Activated CD8-positive, alpha-beta memory T cell treated with anti-CD3 and anti-CD28 coated beads for 48 hours (primary cell): Measurements from ENCODE around the gene DBP.
A peak's percentile ranks its signal among the peaks of the same experiment; 100 is the strongest.
"Not testable (repeated sequence)": the region's sequence is repeated elsewhere in the genome, so short reads cannot be mapped to it uniquely, and the experiment has no call there.

Source experiments
- DNase-seq, 3 experiments: peaks; one replicate each; pipeline ENCODE4 v3.0.0-alpha.2; 2020; ENCODE audit warnings: low read depth in 2 of 3, low spot score in 2 of 3

The DBP gene, protein sequence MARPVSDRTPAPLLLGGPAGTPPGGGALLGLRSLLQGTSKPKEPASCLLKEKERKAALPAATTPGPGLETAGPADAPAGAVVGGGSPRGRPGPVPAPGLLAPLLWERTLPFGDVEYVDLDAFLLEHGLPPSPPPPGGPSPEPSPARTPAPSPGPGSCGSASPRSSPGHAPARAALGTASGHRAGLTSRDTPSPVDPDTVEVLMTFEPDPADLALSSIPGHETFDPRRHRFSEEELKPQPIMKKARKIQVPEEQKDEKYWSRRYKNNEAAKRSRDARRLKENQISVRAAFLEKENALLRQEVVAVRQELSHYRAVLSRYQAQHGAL

DNA sequence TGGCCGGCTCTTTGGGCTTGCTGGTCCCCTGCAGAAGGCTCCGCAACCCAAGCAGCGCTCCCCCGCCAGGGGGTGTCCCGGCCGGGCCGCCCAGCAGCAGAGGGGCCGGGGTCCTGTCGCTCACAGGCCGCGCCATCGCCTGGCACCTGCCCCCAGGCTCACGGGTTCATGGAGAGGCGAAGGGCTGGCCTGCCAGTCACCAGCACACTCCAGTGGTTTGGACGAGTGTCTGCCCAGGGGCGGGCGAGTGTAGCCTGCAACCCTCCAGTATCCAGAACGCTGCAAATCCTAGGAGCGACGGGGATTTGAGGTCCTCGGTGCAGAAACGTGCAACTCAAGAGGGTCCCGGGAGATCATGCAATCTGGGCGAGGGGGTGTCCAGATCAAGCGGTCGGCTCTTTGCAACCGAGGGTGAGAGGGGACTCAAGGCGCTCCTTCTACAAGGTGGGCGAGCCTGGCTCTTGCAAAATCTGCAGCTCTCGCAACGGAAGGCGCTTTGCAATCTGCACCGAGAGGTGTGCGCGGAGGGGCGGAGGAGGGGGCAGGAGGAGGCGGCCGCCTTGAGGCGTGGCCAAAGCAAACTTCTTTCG is at the start of gene DBP:
TSS of gene DBP (minus strand) at position 521 of the 590 bp plus-strand sequence. CDS start at position 136, 385 bp downstream.
- no peak for DNase-seq

DNA sequence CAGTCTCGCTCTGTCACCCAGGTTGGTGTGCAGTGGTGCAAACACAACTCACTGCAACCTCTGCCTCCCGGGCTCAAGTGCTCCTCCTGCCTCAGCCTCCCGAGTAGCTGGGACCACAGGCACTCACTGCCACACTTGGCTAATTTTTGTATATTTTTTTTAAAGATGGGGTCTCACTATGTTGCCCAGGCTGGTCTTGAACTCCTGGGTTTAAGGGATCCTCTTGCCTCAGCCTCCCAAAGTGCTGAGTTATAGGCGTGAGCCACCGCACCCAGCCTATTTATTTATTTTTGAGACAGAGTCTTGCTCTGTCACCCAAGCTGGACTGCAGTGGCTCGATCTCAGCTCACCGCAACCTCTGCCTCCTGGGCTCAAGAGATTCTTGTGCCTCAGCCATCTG is 49.5 kb upstream of the DBP start:
- not testable (repeated sequence) for DNase-seq

DNA sequence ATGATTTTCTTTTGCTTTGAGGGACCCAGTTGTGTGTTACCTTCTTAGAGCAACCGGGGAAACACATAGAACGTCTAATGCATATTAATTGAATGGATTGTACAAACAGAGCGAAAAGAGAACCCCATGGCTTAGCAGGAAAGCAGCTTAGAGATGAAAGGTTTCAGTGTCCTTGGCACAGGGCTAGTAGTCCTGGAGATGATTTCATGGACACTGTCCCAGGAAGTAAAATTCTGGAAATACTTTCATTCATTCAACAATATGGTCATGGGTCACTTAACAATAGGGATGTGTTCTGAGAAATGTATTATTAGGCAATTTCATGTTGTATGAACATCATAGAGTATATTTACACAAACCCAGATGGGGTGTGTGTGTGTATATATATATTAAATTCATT is 48.9 kb upstream of the DBP start:
- no peak for DNase-seq

DNA sequence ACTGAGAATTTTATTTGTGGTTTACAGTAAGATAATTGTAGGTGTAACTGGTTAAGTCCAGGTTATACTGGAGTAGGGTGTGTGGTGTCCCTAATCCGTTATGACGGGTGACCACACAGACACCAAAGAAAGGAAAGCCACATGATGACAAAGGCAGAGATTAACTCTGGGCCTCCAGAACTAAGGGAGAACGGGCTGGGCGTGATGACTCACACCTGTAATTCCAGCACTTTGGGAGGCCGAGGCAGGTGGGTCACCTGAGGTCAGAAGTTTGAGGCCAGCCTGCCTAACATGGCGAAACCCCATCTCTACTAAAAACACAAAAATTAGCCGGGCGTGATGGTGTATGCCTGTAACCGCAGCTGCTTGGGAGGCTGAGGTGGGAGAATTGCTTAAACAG is 48.4 kb upstream of the DBP start:
- DNase-seq = no peak

DNA sequence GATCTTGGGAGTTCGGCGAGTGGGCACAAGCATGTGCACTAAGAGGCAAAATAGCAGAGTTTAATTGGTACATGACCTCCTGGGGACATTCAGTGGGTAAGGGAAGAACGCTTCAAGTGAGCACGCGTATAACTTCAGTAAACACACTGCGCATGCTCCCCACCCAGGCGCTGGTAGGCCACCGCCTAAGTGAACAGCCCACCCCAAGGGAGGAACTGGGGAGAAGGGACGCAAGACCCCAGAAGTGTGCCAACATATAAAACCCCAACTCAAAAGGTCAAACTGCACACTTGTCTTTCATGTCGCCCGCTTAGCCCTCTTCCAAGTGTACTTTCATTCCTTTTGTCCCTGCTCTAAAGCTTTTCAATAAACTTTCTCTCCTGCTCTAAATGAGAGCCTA is 46.2 kb upstream of the DBP start:
- no peak for DNase-seq

DNA sequence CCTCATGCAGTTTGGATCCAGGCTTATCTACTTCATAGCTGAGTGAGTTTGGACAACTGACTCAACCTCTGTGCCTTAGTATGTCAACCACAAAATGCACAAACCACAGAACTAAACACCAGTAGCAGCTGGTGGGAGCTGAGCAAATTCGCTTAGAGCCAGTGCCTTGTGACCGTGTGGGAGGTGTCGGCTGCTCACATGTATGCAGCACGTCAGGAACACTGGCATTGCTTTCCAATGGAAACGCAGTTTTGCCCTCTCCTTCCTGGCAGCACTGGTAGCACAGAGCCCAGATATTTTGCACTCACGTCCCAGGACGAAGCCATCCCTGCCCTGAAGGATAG is 43.9 kb upstream of the DBP start:
- DNase-seq = no peak

DNA sequence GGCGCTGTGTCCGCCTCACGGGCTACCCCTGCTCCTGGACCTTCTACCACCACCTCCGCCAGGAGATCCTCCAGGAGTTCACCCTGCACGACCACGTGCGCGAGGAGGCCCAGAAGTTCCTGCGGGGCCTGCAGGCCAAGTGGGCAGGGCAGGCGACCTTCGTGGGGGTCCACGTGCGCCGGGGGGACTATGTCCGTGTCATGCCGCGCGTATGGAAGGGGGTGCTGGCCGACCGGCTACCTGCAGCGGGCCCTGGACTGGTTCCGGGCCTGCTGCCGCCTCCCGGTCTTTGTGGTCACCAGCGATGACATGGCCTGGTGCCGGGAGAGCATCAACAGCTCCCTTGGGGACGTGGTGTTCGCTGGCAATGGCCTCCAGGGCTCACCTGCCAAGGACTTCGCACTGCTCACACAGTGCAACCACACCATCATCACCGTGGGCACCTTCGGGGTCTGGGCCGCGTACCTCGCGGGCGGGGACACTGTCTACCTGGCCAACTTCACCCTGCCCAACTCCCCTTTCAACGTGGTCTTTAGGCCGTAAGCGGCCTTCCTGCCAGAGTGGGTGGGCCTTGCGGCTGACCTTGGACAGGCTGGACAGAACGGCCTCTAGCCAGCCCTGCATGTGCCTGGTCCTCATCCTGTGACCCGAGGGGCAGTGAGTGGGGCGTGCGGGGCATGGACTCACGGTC is 43.4 kb upstream of the DBP start:
- no peak for DNase-seq

DNA sequence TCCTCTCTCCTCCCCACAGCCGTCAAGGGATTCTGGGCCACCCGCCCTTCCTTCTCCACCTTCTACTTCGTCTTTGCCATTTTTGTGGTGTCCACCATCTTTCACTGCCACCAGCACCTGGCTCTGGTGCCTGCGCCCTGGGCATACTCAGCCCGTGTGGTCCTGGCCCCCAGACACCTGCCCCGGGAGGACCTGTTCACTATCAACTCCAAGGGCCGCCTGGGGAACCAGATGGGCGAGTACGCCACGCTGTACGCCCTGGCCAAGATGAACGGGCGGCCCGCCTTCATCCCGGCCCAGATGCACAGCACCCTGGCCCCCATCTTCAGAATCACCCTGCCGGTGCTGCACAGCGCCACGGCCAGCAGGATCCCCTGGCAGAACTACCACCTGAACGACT is 42.8 kb upstream of the DBP start:
- not testable (repeated sequence) for DNase-seq

DNA sequence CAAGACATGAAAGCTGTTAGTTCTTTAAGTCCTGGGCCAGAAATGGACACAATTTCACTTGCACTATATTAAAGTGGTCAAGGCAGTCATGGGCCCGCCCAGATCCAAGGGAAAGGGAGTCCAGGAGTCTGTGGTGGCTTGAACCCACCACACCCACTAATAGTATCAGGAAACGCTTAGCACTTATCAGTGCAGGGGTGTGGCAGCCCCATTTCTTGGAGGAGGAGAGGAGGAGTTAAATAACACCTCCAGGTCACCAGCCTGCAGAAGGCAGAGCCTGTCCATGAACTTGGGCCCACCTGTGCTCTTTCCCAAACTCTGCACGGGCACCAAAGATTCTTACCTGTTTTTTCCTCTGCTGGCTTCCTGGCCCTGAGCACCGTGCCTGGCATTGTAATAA is 41.0 kb upstream of the DBP start:
- no peak for DNase-seq

DNA sequence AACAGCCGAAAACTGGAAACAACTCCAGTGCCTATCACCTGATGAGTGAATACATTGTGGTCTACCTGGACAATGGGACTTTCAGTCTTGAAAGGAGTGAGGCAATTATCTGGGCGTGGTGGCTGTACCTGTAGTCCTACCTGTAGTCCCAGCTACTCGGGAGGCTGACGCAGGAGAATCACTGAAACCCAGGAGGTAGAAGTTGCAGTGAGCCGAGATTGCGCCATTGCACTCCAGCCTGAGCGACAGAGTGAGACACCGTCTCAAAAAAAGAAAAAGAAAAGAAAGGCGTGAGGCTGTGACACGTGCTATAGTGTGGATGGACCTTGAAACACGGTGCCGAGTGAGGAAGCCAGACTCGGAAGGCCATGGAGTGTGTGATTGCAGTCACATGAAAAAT is 39.7 kb upstream of the DBP start:
- no peak for DNase-seq

DNA sequence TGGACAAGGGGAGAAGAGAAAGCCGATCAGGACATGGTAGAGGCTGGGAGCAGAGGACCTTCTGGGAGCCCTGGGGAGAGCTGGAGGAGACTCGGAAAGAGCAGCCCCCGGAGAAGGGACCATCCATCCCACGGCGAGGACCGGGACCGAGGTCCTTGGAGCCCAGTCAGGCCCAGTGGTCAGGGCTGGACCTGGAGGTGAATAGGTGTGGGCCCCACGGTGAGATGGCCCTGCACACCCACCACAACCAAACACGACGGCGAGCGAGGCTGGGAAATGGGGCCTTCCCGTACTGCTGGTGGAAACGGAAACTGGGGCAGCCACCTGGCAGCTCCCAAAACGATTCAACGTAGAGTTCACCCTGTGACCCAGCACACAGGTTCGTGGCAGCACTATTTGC is 39.3 kb upstream of the DBP start:
- no peak for DNase-seq

DNA sequence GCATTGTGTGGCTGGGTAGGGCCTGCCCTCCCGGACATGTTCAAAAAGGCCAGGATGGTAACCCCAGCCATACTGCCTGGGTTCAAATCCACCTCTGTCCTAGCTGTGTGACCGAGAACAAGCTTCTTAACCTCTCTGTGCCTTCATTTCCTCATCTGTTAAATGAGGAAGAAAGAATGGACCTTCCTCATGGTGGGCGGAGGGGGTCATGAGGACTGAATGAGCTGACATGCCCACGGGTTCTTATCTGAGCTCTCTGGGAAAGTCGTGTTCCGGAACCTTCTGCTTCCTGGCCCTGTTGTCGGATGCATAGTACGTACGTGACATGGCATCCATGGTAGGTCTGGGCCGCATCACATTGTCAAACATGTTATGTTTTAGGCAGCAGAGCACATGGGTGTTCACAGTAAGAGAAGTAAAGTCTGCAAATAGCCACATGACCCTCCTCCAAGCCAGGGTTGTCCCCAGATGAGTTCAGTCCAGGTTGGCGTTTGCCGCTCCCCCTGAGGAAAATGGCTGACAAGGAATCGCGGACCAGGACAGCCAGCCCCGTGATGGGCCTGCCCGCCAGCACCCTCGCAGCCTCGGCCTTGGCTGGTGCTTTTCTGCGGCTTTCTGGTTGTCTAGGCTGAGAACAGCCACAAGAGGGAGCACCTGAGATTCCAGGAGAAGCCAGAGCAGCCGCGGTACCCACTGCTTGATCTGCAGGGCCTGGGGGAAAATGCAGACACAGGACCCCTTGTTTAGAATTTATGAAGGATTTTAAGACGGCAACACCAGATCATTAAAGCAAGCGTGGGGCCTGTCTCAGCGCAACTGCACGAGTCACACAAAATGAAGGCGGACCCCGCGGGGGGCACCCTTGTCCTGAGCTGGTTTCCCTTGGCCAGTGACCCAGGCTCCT is 38.0 kb upstream of the DBP start:
- DNase-seq = peak; percentile 27 to 58 (median 47)

DNA sequence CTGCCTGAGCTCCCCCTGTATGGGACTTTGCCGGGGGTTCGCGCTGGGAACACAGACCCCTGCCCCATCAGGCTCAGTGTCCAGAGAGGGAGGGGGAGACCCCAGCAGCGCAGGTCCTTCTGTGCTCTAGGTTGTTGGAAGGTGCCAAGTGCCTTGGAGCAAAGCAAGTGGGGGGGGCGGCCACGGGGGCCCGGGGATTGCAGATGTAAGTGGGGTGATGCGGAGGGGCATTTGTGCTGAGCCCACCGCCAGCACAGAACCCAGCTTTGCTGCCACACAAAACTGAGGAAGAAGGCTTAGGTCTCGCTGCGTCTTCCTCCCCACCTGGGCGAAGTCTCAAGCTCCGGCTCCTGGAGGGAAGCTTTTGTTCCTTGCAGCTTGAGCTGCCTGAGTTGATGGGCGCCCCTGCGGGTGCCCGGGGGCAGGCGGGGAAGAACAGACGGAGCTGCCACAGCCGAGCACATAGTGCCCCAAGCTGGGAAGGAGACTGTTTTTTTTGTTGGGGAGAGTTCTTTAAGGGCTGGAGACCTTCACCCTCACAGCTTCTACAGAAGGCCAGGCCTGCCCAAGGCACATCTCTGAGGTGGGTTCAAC is 37.1 kb upstream of the DBP start:
- no peak for DNase-seq

DNA sequence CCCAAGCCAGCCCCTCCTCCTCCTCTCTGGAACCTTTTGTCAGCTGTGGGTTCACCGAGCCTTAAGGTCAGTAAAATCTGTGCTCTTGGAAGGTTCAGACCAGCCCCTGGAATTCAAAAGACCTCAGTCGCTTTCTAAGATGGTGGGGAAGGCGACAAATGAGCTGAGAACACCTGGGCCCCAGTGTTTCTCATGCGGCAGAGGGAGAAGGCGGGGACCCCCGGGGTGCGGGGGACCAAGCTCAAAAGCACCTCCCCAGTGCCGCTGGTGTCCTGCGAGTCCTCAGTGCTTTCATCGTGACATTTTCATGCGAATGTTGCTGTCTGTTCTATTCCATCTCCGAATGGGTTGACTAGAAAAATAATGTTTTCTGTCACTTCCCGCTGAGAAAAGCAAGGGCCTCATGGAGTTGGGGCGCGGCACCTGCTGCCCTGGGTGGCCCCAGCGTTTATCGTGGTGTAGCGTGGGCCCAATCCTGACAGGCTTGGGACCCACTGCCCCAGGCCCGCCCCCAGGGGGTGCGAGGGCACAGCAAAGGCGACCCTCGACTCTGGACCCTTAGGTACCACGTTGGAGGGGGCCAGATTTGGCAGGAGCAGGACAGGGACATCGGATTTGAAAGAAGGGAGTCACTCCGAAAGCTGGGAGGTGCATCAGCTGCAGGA is 36.4 kb upstream of the DBP start:
- no peak for DNase-seq

DNA sequence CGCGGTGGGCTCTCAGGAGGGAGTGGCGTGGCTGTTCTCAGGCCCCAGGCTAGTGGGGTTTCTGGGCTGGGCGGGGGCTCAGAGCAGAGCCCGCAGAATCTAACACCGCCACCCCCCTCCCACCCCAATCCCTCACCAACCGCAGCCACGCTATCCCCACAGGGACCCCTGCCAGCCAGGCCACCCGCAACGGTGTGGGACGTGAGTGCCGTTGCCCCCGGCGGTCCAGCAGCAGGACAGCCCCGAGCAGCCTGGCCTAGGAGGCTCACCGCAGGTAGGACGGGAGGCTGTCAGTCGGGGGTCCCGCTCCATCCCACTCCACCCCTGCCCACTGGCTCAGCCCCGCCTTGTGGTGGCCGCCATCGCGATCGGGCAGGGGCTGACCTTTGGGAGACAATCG is 35.8 kb upstream of the DBP start, which contains the start of gene NTN5:
TSS of gene NTN5 (minus strand) at position 24 of the 400 bp plus-strand sequence. CDS start 2,031 bp downstream, outside the sequence.
- no peak for DNase-seq

DNA sequence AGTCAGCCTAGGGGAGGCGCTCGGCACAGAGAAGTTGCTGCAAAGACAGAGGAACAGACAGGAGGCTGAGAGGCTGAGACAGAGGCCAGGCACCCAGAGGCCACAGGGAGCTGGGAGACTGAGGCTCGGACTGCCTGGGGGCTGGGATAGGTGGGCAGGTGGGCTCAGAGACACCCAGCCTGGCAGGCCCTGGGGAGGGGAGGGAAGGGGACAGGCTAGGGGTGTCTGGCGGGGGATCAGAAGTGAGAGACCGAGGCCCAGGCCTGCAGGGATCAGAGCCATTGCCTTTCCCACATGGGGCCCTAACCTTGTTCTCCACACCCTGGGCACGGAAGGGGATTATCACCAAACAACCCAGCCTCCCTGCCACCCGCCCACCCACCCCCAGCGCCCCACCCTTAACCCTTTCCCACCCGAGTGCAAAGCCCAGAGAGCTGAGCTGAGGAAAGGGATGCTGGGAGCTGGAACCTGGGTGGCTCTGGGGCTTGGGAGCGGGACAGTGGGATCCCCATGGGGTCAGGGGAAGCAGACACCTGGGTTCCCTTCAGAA is 34.3 kb upstream of the DBP start:
- DNase-seq = no peak

DNA sequence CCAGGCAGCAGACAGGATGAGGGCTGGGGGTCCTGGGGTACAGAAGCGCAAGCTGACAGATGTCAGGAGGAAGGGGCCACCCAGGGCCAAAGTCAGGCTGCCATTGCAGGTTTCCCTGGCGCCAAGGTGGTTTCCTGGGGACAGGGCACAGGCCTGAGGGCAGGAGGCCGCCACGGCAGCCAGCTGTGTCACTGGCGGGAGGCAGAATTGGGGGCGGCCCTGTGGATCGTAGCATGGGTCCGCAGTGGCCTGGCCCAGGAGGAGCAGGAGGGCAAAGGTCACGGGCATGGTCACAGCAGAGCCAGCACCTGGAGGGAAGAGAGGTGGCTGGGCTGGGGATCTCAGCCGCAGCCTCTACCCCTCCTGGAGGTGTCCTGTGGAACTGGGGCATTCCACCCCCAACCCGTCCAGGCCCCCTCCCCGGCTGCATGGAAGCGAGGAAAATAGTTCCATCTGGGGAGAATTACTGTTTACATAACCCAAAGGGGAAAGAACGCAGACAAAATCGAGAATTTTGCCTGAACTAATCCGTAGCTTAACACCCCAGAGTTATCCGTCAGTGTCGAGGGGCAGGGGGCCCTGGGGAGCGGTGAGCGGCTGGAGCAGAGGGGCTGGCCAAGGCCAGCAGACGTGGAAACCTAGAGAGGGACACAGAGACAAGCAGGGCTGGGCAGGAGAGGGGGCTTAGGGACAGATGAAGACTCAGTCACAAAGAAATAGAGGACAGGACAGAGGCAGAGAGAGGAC is 33.7 kb upstream of the DBP start:
- DNase-seq = no peak

DNA sequence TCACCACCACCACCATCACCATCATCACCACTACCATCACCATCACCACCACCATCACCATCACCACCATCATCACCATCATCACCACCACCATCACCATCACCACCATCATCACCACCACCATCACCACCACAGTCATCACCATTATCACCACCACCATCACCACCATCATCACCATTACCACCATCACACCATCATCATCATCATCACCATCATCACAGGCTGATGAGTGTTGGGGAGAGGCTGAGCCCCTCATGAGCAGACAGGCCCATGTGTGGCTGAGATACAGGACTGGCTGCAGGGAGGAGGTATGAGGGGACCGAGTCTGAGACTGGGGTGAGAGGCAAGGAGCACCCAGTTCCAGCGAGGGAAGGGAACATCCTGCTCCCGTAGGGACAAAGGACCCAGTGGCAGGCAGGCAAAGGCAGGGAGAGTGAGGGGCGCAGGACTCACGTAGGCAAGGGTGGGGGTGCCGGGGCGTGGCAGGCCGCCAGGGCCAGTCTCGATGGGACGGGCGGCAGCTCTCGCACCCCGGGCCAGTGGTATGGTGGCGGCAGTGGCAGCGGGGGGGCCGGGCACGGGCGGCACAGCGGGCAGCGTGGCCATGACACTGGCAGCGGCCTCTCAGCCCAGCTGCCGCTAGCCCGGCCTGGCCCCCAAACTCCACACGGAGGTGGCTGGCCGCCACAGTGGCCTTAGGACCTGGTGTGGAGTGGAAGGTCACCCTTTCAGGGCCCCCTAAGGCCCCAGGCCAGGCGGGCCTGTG is 32.9 kb upstream of the DBP start:
- DNase-seq = no peak

DNA sequence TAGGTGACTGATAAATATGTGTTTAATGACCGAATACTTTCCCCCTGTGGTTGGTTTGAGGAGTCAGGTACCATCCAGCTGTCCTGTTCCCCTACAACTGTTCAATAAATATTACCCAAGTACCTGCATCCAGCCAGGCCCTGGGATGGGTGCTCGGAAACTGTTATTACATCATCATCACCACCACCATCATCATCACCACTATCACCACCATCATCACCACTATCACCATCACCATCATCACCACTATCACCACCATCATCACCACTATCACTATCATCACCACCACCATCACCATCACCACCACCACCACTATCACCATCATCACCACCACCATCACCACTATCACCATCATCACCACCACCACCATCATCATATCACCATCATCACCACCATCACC is 31.6 kb upstream of the DBP start:
- no peak for DNase-seq
